ENCODE measurements around the gene PHF12.
"Not testable (repeated sequence)": the region's sequence is repeated elsewhere in the genome, so short reads cannot be mapped to it uniquely, and the experiment has no call there.

PHF12 gene

DNA sequence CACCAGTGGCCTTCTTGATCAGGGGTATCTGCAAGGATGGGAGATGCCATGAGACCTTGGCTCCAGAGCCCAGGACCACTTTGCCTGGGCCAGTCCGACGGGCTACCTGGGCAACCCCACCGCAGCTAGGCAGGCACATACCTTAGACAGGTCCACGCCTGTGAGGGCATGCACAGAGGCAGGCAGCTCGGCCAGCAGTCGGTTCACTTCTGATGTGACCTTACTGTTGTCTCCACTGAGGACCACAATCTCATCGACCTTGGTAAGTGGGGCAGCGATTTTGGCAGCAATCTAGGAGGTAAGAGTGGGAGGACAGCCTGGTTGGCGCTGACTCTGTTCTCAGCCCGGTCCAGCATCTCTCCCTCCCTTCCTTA lies 70.8 kb downstream of the PHF12 start:
- TF ChIP-seq, protein P1, sequence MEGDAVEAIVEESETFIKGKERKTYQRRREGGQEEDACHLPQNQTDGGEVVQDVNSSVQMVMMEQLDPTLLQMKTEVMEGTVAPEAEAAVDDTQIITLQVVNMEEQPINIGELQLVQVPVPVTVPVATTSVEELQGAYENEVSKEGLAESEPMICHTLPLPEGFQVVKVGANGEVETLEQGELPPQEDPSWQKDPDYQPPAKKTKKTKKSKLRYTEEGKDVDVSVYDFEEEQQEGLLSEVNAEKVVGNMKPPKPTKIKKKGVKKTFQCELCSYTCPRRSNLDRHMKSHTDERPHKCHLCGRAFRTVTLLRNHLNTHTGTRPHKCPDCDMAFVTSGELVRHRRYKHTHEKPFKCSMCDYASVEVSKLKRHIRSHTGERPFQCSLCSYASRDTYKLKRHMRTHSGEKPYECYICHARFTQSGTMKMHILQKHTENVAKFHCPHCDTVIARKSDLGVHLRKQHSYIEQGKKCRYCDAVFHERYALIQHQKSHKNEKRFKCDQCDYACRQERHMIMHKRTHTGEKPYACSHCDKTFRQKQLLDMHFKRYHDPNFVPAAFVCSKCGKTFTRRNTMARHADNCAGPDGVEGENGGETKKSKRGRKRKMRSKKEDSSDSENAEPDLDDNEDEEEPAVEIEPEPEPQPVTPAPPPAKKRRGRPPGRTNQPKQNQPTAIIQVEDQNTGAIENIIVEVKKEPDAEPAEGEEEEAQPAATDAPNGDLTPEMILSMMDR (IDR thresholded peaks at IDR 0.05; ENCODE audit: low read depth, low read length) = no peak
- no peak overlapping the region for H3K4me3 ChIP-seq (ENCODE audit: low read depth, low read length)

DNA sequence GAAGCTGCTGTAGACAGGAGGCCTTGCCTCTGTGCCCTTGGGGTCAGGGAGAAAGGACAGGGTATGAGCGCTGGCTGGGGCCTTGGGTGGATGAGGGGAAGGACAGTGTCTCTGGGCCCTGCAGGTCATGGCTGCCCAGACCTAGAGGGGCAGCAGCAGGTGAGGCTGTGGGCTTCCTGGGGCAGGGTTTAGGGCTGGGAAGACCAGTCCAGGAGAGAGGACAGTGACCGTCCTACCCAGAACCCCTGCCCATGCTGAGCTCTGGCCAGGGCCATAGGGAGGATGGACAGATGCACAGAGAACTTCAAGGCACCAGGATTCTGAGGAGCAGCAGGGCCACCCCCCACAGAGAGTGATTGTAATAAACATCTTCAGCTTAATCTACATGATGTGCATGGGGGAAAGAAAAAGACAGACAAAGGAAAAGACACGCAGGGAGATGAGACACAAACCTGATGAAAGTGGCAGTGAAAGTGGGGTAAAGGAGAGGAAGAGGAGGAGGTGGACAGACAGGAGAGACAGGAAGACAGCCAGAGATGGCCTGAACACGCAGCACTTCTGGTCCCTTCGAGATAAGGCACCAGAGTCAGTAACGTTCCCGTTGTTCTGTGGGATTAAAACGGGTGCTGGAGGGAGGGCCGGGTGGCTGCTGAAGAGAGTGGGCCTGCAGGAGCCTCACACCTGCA lies 71.3 kb downstream of the PHF12 start:
- TF ChIP-seq, protein P1 (IDR thresholded peaks at IDR 0.05; ENCODE audit: low read depth, low read length) = no peak

DNA sequence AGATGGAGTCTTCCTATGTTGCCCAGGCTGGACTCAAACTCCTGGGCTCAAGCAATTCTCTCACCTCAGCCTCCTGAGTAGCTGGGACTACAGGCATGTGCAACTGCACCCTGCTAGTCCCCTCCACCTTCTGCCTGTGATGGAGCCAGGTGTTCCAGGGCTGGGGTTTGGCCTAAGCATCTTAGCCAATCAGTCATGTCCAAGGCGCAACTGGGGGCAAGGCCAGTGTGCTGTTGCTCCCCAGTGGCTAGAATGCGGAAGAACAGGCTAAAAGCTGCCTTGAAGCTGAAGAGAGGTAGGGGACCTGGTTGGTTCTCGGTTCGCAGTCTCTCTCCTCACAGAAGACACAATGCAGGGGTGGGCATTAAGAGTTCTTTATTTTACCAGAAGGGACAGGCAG lies 72.3 kb downstream of the PHF12 start:
- H3K4me3 ChIP-seq (ENCODE audit: low read depth, low read length) = no peak overlapping the region
- TF ChIP-seq, protein P1 (IDR thresholded peaks at IDR 0.05; ENCODE audit: low read depth, low read length) = peak; percentile 44

More for the DNA sequence above, 71.3 kb downstream of the PHF12 start:
- H3K4me3 ChIP-seq (ENCODE audit: low read depth, low read length) = no peak overlapping the region

DNA sequence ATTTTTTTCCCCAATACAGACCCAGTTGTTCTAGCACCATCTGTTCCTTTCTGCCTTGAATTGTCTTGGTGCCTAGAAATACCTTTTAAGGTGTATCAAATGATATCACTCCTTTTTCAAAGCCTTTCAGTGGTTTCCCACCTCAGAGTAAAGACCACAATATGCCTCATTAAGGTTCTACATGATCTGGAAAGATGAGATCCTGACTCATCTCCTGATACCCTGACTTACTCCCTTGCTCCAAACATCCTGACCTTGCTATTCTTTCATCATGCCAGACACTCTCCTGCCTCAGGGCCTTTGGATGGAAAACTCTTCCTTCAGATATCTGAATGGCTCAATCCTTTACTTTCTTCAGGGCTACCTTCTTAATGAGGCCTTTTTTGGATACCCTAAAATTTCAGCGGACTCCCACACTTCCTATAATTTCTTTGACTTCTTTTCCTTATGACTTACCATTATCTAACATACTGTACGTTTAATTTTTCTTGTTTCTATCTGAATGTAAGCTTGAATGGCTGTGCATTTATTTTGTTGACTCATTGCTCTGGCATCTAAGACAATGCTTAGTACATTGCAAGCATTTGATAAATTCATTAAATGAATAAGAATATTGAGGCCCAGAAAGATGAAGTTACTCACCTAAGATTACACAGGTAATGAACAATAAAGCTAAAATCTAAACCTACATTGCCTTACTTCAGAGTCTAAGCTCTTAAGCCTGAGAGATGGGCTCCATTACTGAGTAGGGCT lies 73.0 kb downstream of the PHF12 start:
- TF ChIP-seq, protein P1 (IDR thresholded peaks at IDR 0.05; ENCODE audit: low read depth, low read length) = no peak

DNA sequence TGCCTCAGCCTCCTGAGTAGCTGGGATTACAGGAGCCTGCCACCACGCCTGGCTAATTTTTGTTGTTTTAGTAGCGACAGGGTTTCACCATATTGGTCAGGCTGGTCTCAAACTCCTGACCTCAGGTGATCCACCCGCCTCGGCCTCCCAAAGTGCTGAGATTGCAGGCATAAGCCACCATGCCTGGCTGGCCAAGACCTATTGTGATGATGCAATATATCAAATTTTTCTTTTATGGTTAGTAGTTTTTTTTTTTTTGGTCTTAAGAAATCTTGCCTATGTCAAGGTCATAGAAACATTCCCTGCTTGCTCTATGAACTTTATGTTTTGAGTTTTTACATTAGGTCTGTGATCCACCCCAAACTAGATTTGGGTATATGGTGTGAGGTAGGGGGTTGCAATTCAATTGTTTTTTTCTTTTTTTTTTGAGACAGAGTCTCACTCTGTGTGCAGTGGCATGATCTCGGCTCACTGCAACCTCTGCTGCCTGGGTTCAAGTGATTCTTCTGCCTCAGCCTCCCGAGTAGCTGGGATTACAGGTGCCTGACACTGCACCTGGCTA lies 74.1 kb downstream of the PHF12 start:
- not testable (repeated sequence) for H3K4me3 ChIP-seq (ENCODE audit: low read depth, low read length)

More for the DNA sequence above, 73.0 kb downstream of the PHF12 start:
- no peak overlapping the region for H3K4me3 ChIP-seq (ENCODE audit: low read depth, low read length)

DNA sequence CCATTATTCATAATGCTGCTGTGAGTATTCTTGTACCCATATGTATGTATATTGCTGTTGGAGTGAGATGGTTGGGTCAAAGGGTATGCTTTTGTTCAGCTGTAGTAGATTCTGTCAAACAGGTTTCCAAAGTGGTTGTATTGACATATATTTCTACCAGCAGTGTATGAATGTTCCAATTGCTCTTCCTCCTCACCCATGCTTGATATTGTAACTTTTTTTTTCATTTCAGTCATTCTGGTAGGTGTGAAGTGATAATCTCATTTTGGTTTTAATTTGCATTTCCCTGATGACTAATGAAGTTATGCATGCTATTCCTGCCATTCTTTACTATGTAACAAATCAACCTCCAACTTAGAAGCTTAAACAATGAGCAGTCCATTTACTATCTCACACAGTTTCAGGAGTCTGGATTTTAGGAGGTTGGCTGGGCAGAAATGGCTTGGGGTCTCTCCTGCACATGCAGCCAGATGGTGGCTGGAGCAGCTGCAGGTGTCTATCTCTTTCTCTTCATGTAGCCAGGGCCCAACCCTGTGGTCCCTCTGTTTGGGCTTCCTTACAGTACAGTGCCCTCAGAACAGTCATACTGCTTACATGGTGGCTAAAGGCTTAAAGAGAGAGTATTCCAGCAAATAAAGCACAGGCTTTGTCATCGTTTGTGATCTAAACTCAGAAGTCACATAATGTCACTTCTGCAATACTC lies 75.3 kb downstream of the PHF12 start:
- TF ChIP-seq, protein P1 (IDR thresholded peaks at IDR 0.05; ENCODE audit: low read depth, low read length) = no peak
- H3K4me3 ChIP-seq (ENCODE audit: low read depth, low read length) = no peak overlapping the region

DNA sequence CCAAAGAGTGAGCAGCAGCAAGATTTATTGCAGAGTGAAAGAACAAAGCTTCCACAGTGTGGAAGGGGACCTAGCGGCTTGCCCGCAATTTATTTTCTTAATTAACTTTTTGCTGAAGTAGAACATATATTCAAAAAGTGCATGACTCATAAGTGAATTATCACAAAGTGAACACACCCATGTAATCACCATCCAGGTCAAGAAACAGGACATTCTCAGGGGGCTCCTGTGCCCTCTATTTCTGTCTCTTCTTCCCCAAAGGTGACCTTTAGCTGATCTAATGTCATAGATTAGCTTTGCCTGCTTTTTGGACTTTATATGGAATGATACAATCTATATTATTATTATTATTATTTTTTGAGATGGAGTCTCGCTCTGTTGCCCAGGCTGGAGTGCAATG lies 76.6 kb downstream of the PHF12 start:
- TF ChIP-seq, protein P1 (IDR thresholded peaks at IDR 0.05; ENCODE audit: low read depth, low read length) = no peak
- H3K4me3 ChIP-seq (ENCODE audit: low read depth, low read length) = no peak overlapping the region

Measured in WI38 (cell line).